Measurements from ENCODE around the gene IKZF2. TPM values are rescaled to one million over a fixed set of nuclear protein-coding genes. Genes with fewer than 3 reads are reported as not detected.

Gene IKZF2
- total RNA-seq, 1 experiment from 2014 or later, result 5.2 TPM

DNA sequence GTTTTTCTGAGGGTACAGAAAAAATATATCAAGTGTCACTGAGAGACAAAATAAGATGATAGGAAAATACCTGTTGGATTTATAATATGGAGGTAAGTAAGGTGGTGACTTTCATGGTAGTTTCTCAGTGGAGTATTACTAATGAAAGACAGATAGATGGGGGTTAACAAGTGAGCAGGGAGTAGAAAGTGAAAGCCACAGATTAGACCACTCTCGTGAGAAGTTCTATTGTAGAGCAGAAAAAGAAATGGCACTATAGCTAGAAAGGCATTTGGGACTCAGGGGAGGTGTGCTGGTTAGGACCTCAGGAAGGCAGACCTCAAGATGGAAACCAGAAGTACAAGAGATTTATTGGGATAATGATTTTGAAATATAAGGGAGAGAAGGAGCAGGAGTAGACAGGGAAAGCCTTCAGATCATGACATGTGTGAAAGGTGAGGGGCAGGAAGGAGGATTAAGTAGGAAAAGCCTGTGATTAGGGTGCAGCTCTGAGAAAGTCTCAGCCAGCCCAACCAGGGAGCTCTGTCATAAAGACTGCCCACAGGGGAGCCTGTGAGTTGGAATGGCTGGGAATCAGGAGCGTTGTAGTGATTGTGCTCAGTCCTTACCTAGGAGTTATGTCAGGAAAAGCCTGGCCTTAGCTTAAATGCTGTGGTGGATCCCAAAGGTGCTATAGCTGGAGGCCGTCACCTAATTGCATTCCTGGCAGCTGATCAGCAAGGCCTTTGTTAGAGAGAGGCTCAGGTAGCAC, 198.1 kb downstream of the IKZF2 start:
- no peaks in the 10 kb centered on the region for H3F3A ChIP-seq (ENCODE audit: low read length, unreplicated experiment)
- H3K9me2 ChIP-seq (replicated peaks; ENCODE audit: low read length), result no peaks in the 10 kb centered on the region
- H3K36me3 ChIP-seq (ENCODE audit: low read depth, low read length), result no peaks in the 10 kb centered on the region
- ChIA-PET CTCF (no interaction called here), POLR2A (ENCODE audit: unreplicated experiment) (no interaction called here)
- no peaks in the 10 kb centered on the region for H3K79me2 ChIP-seq (ENCODE audit: low read length)
- intact Hi-C loops (cut with micrococcal nuclease), result no loop called here
- H3K27me3 ChIP-seq (ENCODE audit: low read length), result no peaks in the 10 kb centered on the region
- no peak overlapping the region for H2AFZ ChIP-seq (ENCODE audit: low read length)
- no peaks in the 10 kb centered on the region for H3K9me3 ChIP-seq (ENCODE audit: low read length)
- DNase-seq (no peak), ATAC-seq (no peak)
- no peaks in the 10 kb centered on the region for H4K20me1 ChIP-seq (ENCODE audit: low read length)
- no peak for TF ChIP-seq EZH2 (IDR thresholded peaks at IDR 0.05; ENCODE audit: low read length, unreplicated experiment)
- TF ChIP-seq, protein P1, sequence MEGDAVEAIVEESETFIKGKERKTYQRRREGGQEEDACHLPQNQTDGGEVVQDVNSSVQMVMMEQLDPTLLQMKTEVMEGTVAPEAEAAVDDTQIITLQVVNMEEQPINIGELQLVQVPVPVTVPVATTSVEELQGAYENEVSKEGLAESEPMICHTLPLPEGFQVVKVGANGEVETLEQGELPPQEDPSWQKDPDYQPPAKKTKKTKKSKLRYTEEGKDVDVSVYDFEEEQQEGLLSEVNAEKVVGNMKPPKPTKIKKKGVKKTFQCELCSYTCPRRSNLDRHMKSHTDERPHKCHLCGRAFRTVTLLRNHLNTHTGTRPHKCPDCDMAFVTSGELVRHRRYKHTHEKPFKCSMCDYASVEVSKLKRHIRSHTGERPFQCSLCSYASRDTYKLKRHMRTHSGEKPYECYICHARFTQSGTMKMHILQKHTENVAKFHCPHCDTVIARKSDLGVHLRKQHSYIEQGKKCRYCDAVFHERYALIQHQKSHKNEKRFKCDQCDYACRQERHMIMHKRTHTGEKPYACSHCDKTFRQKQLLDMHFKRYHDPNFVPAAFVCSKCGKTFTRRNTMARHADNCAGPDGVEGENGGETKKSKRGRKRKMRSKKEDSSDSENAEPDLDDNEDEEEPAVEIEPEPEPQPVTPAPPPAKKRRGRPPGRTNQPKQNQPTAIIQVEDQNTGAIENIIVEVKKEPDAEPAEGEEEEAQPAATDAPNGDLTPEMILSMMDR (conservative IDR thresholded peaks at IDR 0.05; ENCODE audit: low read depth, low read length), result no peak
- no peak for TF ChIP-seq EZH2phosphoT487 (IDR thresholded peaks at IDR 0.05; ENCODE audit: borderline replicate concordance, low read length)
- H3K9ac ChIP-seq (ENCODE audit: low read length), result no peak overlapping the region
- no peak overlapping the region for H3K4me3 ChIP-seq (ENCODE audit: low read length)
- BruUV-seq (replicated peaks), result no TSS peak
- H3K4me2 ChIP-seq (ENCODE audit: low read length), result no peak overlapping the region
- H3K4me1 ChIP-seq (ENCODE audit: insufficient read depth, low read length), result peaks cover 11% of the 10 kb centered on the region; the same call in 1 of the 2 replicates
- no peak overlapping the region for H3K27ac ChIP-seq (ENCODE audit: low read length)

DNA sequence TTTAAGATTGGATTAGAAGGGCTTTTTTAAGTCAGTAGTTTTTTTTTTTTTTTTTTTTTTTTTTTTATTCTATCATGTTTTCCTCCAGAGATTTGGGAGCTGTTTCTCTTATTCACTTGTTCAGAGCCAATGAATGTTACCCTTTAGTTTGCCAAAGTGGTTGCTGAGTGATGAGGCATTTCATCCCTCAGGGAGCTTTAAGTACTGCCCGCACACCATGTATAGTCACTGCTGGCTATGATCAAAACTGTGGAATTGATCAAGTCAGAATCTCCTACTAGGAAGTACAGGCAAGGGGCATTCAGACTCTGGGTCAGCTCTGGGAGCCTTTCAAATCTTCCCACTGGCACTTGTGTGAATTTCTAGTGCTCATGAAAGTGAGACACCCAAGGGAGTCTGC, 201.6 kb downstream of the IKZF2 start:
- Histone ChIP-seq H4K20me1 (ENCODE audit: low read length) (no peaks in the 10 kb centered on the region), H3K9ac (ENCODE audit: low read length) (no peak overlapping the region), H3K4me2 (ENCODE audit: low read length) (no peak overlapping the region), H3K27ac (ENCODE audit: low read length) (no peak overlapping the region), H3K4me3 (ENCODE audit: low read length) (no peak overlapping the region), H2AFZ (ENCODE audit: low read length) (no peak overlapping the region), H3K4me1 (ENCODE audit: insufficient read depth, low read length) (no peaks in the 10 kb centered on the region), H3K27me3 (ENCODE audit: low read length) (no peaks in the 10 kb centered on the region), H3K36me3 (ENCODE audit: low read depth, low read length) (no peaks in the 10 kb centered on the region), H3K9me2 (replicated peaks; ENCODE audit: low read length) (no peaks in the 10 kb centered on the region), H3K9me3 (ENCODE audit: low read length) (no peaks in the 10 kb centered on the region), H3F3A (ENCODE audit: low read length, unreplicated experiment) (no peaks in the 10 kb centered on the region), H3K79me2 (ENCODE audit: low read length) (no peaks in the 10 kb centered on the region)
- ChIA-PET POLR2A (ENCODE audit: unreplicated experiment) (no interaction called here), CTCF (no interaction called here)
- TF ChIP-seq EZH2phosphoT487 (IDR thresholded peaks at IDR 0.05; ENCODE audit: borderline replicate concordance, low read length) (no peak), EZH2 (IDR thresholded peaks at IDR 0.05; ENCODE audit: low read length, unreplicated experiment) (no peak)
- TF ChIP-seq, protein P1 (conservative IDR thresholded peaks at IDR 0.05; ENCODE audit: low read depth, low read length), result no peak
- BruUV-seq (replicated peaks), result no TSS peak
- intact Hi-C loops (cut with micrococcal nuclease), result no loop called here
- ATAC-seq (no peak), DNase-seq (no peak)

Other genes with a start within 250 kb of the IKZF2 start
- gene SPAG16, start 132.9 kb upstream of the IKZF2 start, total RNA-seq (2014; rRNA removed), result 14.9 and 17.2 TPM in 2 replicates

All from PC-3 (cell line).